H9 (cell line): ENCODE measurements around the gene ANKMY1. TPM values are rescaled to one million over a fixed set of nuclear protein-coding genes. Genes with fewer than 3 reads are reported as not detected.
"Not testable (repeated sequence)": the region's sequence is repeated elsewhere in the genome, so short reads cannot be mapped to it uniquely, and the experiment has no call there.

Experiments
- DNase-seq: peaks from one replicate; pipeline ENCODE4 v3.0.0-alpha.2; 2017
- H2AFZ ChIP-seq: one replicate; pipeline ENCODE4 v1.6.1; 2013; ENCODE audit warnings: mild to moderate bottlenecking, low read length, control low read depth, moderate library complexity
- H2AK5ac ChIP-seq: 2 replicates; pipeline ENCODE4 v1.6.1; 2013; ENCODE audit warnings: low read length, control low read depth, mixed read lengths; ENCODE audit not compliant: insufficient read length
- H2BK120ac ChIP-seq: one replicate; pipeline ENCODE4 v1.6.1; 2013; ENCODE audit warnings: low read depth, mild to moderate bottlenecking, low read length, control low read depth, inconsistent platforms; ENCODE audit not compliant: poor library complexity, severe bottlenecking
- H2BK12ac ChIP-seq: 2 replicates; pipeline ENCODE4 v1.6.1; 2013; ENCODE audit warnings: low read length, control low read depth, mixed read lengths, low read depth; ENCODE audit not compliant: insufficient read length
- H2BK15ac ChIP-seq: 2 replicates; pipeline ENCODE4 v1.6.1; 2013; ENCODE audit warnings: low read depth, low read length, control low read depth
- H2BK20ac ChIP-seq: one replicate; pipeline ENCODE4 v1.6.1; 2013; ENCODE audit warnings: low read depth, mild to moderate bottlenecking, low read length, control low read depth, inconsistent platforms; ENCODE audit not compliant: poor library complexity, severe bottlenecking
- H2BK5ac ChIP-seq: 2 replicates; pipeline ENCODE4 v1.6.1; 2013; ENCODE audit warnings: low read length, control low read depth, mixed read lengths; ENCODE audit not compliant: insufficient read length
- H3K14ac ChIP-seq: 2 replicates; pipeline ENCODE4 v1.6.1; 2013; ENCODE audit warnings: low read length, control low read depth; ENCODE audit not compliant: insufficient read depth
- H3K18ac ChIP-seq: 2 replicates; pipeline ENCODE4 v1.6.1; 2013; ENCODE audit warnings: low read depth, mild to moderate bottlenecking, mixed read lengths, low read length, control low read depth; ENCODE audit not compliant: insufficient read length
- H3K23ac ChIP-seq: 2 replicates; pipeline ENCODE4 v1.6.1; 2013; ENCODE audit warnings: low read length, control low read depth, mixed read lengths, low read depth; ENCODE audit not compliant: insufficient read length
- H3K23me2 ChIP-seq: 2 replicates; pipeline ENCODE4 v1.6.1; 2013; ENCODE audit warnings: low read depth, mild to moderate bottlenecking, mixed read lengths, low read length, control low read depth; ENCODE audit not compliant: insufficient read length, poor library complexity, severe bottlenecking
- H3K27ac ChIP-seq: 2 replicates; pipeline ENCODE4 v1.5.1; 2013; ENCODE audit warnings: low read length, control low read depth, mixed read lengths, low read depth; ENCODE audit not compliant: insufficient read length
- H3K27me3 ChIP-seq: 2 replicates; pipeline ENCODE4 v1.6.1; 2013; ENCODE audit warnings: low read length, control low read depth, inconsistent platforms; ENCODE audit not compliant: insufficient read depth
- H3K4ac ChIP-seq: 2 replicates; pipeline ENCODE4 v1.6.1; 2013; ENCODE audit warnings: low read depth, mild to moderate bottlenecking, control low read depth, inconsistent platforms, low read length, moderate library complexity
- H3K4me1 ChIP-seq: 2 replicates; pipeline ENCODE4 v1.6.1; 2013; ENCODE audit warnings: low read length, control low read depth, inconsistent platforms; ENCODE audit not compliant: insufficient read depth
- H3K4me2 ChIP-seq: 2 replicates; pipeline ENCODE4 v1.6.1; 2013; ENCODE audit warnings: low read length, control low read depth, mixed read lengths; ENCODE audit not compliant: insufficient read length, insufficient read depth
- H3K56ac ChIP-seq: 2 replicates; pipeline ENCODE4 v1.6.1; 2013; ENCODE audit warnings: low read depth, mild to moderate bottlenecking, mixed read lengths, low read length, control low read depth; ENCODE audit not compliant: insufficient read length
- H3K79me1 ChIP-seq: 2 replicates; pipeline ENCODE4 v1.6.1; 2013; ENCODE audit warnings: low read depth, mild to moderate bottlenecking, moderate library complexity, low read length, control low read depth, inconsistent platforms; ENCODE audit not compliant: insufficient read depth, poor library complexity, severe bottlenecking
- H3K79me2 ChIP-seq: 2 replicates; pipeline ENCODE4 v1.6.1; 2013; ENCODE audit warnings: low read length, control low read depth, inconsistent platforms; ENCODE audit not compliant: insufficient read depth
- H3K9ac ChIP-seq: 2 replicates; pipeline ENCODE4 v1.6.1; 2013; ENCODE audit warnings: low read length, control low read depth, mixed read lengths; ENCODE audit not compliant: insufficient read length; ENCODE audit errors: extremely low read depth
- H3K9me3 ChIP-seq: one replicate; pipeline ENCODE4 v1.6.1; 2013; ENCODE audit warnings: low read depth, low read length, inconsistent platforms; ENCODE audit not compliant: control insufficient read depth
- H3T11ph ChIP-seq: one replicate; pipeline ENCODE4 v1.6.1; 2013; ENCODE audit warnings: mild to moderate bottlenecking, low read length, control low read depth, inconsistent platforms
- H4K20me1 ChIP-seq: one replicate; pipeline ENCODE4 v1.6.1; 2013; ENCODE audit not compliant: control insufficient read depth, insufficient read length, insufficient read depth
- H4K5ac ChIP-seq: 2 replicates; pipeline ENCODE4 v1.6.1; 2013; ENCODE audit warnings: low read depth, mild to moderate bottlenecking, mixed read lengths, low read length, control low read depth; ENCODE audit not compliant: insufficient read length
- H4K8ac ChIP-seq: replicated peaks from 2 replicates; pipeline ENCODE4 v1.6.1; 2013; ENCODE audit warnings: low read length, control low read depth, mixed read lengths, low read depth; ENCODE audit not compliant: insufficient read length
- H4K91ac ChIP-seq: 2 replicates; pipeline ENCODE4 v1.6.1; 2013; ENCODE audit warnings: low read depth, mild to moderate bottlenecking, moderate library complexity, mixed read lengths, low read length, control low read depth; ENCODE audit not compliant: insufficient read length
- H3K27ac Mint-ChIP-seq, 3 experiments: 2 replicates in 2 of 3; 3 replicates in 1 of 3; pipeline ENCODE4 v1.8.0; 2020 to 2021; ENCODE audit warnings: mixed read lengths in 3 of 3, mild to moderate bottlenecking in 1 of 3, moderate library complexity in 1 of 3
- H3K27me3 Mint-ChIP-seq: 2 replicates; pipeline ENCODE4 v1.8.0; 2021; ENCODE audit warnings: low read depth, mild to moderate bottlenecking, moderate library complexity, mixed read lengths
- H3K36me3 Mint-ChIP-seq, 3 experiments: 2 replicates in 2 of 3; 3 replicates in 1 of 3; pipeline ENCODE4 v1.8.0; 2020 to 2021; ENCODE audit warnings: low read depth in 3 of 3, mixed read lengths in 3 of 3; ENCODE audit not compliant: insufficient read depth in 1 of 3
- H3K4me1 Mint-ChIP-seq, 2 experiments: 2 replicates each; pipeline ENCODE4 v1.8.0; 2020; ENCODE audit warnings: mixed read lengths in 2 of 2
- H3K4me3 Mint-ChIP-seq, 2 experiments: 2 replicates in 1 of 2; 3 replicates in 1 of 2; pipeline ENCODE4 v1.8.0; 2020 to 2021; ENCODE audit warnings: mild to moderate bottlenecking in 2 of 2, mixed read lengths in 2 of 2, moderate library complexity in 1 of 2
- H3K9me3 Mint-ChIP-seq, 2 experiments: 2 replicates in 1 of 2; 3 replicates in 1 of 2; pipeline ENCODE4 v1.8.0; 2020; ENCODE audit warnings: mild to moderate bottlenecking in 2 of 2, mixed read lengths in 2 of 2, moderate library complexity in 1 of 2
- CTCF ChIP-seq: fragments of 200-600 bp; sonication (generic); conservative IDR thresholded peaks from 3 replicates; pipeline ENCODE4 v1.8.0; 2021; ENCODE audit warnings: antibody characterized with exemption, mild to moderate bottlenecking
- WGBS: extraction: QIAGEN DNeasy Blood & Tissue Kit; methylation state at CpG from one replicate; pipeline ENCODE4 v1.1.7; 2013; ENCODE audit warnings: missing lambda C conversion rate, low lambda C conversion rate, mixed read lengths; ENCODE audit not compliant: insufficient read length; ENCODE audit errors: extremely low coverage; 5-methylcytosine and 5-hydroxymethylcytosine counted together
- total RNA-seq: library from RNA; stranded (reverse); gene quantifications from 2 replicates; pipeline ENCODE4 v1.2.1, GENCODE V29; 2021

The ANKMY1 gene
- total RNA-seq, 1 experiment from 2014 or later, result 13.7 TPM

GRCh38 chr2:240522406-240522805, 35.4 kb downstream of the ANKMY1 start:
- Histone ChIP-seq H3K14ac (no peak overlapping the region), H3T11ph (no peak overlapping the region), H3K9ac (no peak overlapping the region), H3K79me1 (no peaks in the 10 kb centered on the region), H2BK20ac (no peak overlapping the region), H3K56ac (no peak overlapping the region), H3K27ac (no peak overlapping the region), H4K20me1 (peaks cover 4% of the 10 kb centered on the region), H2AK5ac (no peak overlapping the region), H2BK120ac (no peak overlapping the region), H3K23ac (no peak overlapping the region), H2AFZ (no peak overlapping the region), H3K23me2 (no peaks in the 10 kb centered on the region), H3K79me2 (no peaks in the 10 kb centered on the region), H3K27me3 (no peaks in the 10 kb centered on the region; the same call in 1 of the 2 replicates), H4K8ac (no peak overlapping the region), H3K4ac (no peak overlapping the region), H2BK15ac (no peak overlapping the region), H3K9me3 (peaks cover 23% of the 10 kb centered on the region), H3K18ac (no peak overlapping the region), H4K5ac (no peak overlapping the region), H4K91ac (no peak overlapping the region), H3K4me1 (peaks cover 2% of the 10 kb centered on the region; the same call in 1 of the 2 replicates), H2BK5ac (no peak overlapping the region), H3K4me2 (no peak overlapping the region), H2BK12ac (no peak overlapping the region)
- peaks cover 47 to 56% of the 10 kb centered on the region in 2 experiments for H3K9me3 Mint-ChIP-seq
- DNase-seq, result no peak
- no CpG with 5 or more reads among the region's 12 CpGs for WGBS
- no peak for TF ChIP-seq CTCF
- H3K36me3 Mint-ChIP-seq, result peaks cover 49 to 55% (median 49%) of the 10 kb centered on the region in 3 experiments
- H3K27me3 Mint-ChIP-seq, result peaks cover 17% of the 10 kb centered on the region
- H3K4me3 Mint-ChIP-seq, result no peak overlapping the region
- H3K27ac Mint-ChIP-seq, result no peak overlapping the region; a peak in 1 of 7 replicates
- H3K4me1 Mint-ChIP-seq, result peaks cover 0 to 3% of the 10 kb centered on the region in 2 experiments; a peak in 1 of 4 replicates

GRCh38 chr2:240521885-240522284, 35.9 kb downstream of the ANKMY1 start:
- peaks cover 44 to 51% (median 45%) of the 10 kb centered on the region in 3 experiments for H3K36me3 Mint-ChIP-seq
- not testable (repeated sequence) for H3K79me1 ChIP-seq, H3K4ac ChIP-seq, H3K27me3 ChIP-seq, H4K91ac ChIP-seq, H4K20me1 ChIP-seq, H3K56ac ChIP-seq, H2AFZ ChIP-seq, H2BK5ac ChIP-seq, H3K23ac ChIP-seq, H3K14ac ChIP-seq, H3K9ac ChIP-seq, H2BK20ac ChIP-seq, H3K27ac Mint-ChIP-seq, H3K23me2 ChIP-seq, H2BK120ac ChIP-seq, H4K5ac ChIP-seq, H3K4me1 Mint-ChIP-seq, DNase-seq, H3K4me3 Mint-ChIP-seq, H3K27ac ChIP-seq, H3K18ac ChIP-seq, H2AK5ac ChIP-seq, H2BK15ac ChIP-seq, H3K4me1 ChIP-seq, H4K8ac ChIP-seq, H2BK12ac ChIP-seq, H3T11ph ChIP-seq, H3K4me2 ChIP-seq, H3K79me2 ChIP-seq
- peaks cover 20% of the 10 kb centered on the region for H3K9me3 ChIP-seq
- peaks cover 42 to 51% of the 10 kb centered on the region in 2 experiments for H3K9me3 Mint-ChIP-seq
- peaks cover 17% of the 10 kb centered on the region for H3K27me3 Mint-ChIP-seq
- WGBS, result no CpG with 5 or more reads among the region's 5 CpGs
